HTERT RPE-1 (cell line): ENCODE data around the gene AIG1.

Experiments
- in situ Hi-C: fragments of 300-500 bp; cut with MboI; formaldehyde crosslinking; loops from 4 replicates; pipeline ENCODE4 v1.14.3; 2020; ENCODE audit warnings: low sequenced_read_pairs

The AIG1 gene

GRCh38 chr6:143192766-143193165, 132.1 kb downstream of the AIG1 start:
- in situ Hi-C loops: no loop called here

GRCh38 chr6:143193571-143194094, 132.9 kb downstream of the AIG1 start:
- in situ Hi-C loops: no loop called here

- in situ Hi-C loops: no loop called here
Observed at GRCh38 chr6:143194095-143194589, 133.5 kb downstream of the AIG1 start.

- in situ Hi-C loops: no loop called here
Observed at GRCh38 chr6:143195349-143195845, 134.7 kb downstream of the AIG1 start.

- in situ Hi-C loops: no loop called here
Observed at GRCh38 chr6:143196525-143197225, 136.0 kb downstream of the AIG1 start.

GRCh38 chr6:143197377-143197776, 136.7 kb downstream of the AIG1 start:
- in situ Hi-C loops: no loop called here

GRCh38 chr6:143198312-143198711, 137.6 kb downstream of the AIG1 start:
- in situ Hi-C loops: no loop called here

GRCh38 chr6:143199291-143199690, 138.6 kb downstream of the AIG1 start:
- in situ Hi-C loops: no loop called here

GRCh38 chr6:143200167-143200770, 139.6 kb downstream of the AIG1 start:
- in situ Hi-C loops: no loop called here

- in situ Hi-C loops: no loop called here
Observed at GRCh38 chr6:143204045-143204444, 143.4 kb downstream of the AIG1 start.

GRCh38 chr6:143205131-143205535, 144.4 kb downstream of the AIG1 start:
- in situ Hi-C loops: no loop called here

- in situ Hi-C loops: no loop called here
Observed at GRCh38 chr6:143205585-143205984, 144.9 kb downstream of the AIG1 start.

GRCh38 chr6:143205991-143206390, 145.3 kb downstream of the AIG1 start:
- in situ Hi-C loops: no loop called here

- in situ Hi-C loops: no loop called here
Observed at GRCh38 chr6:143206550-143206949, 145.9 kb downstream of the AIG1 start.

GRCh38 chr6:143210420-143210819, 149.7 kb downstream of the AIG1 start:
- in situ Hi-C loops: no loop called here

- in situ Hi-C loops: no loop called here
Observed at GRCh38 chr6:143213859-143214376, 153.2 kb downstream of the AIG1 start.

GRCh38 chr6:143215363-143215762, 154.7 kb downstream of the AIG1 start:
- in situ Hi-C loops: no loop called here

GRCh38 chr6:143215771-143216170, 155.1 kb downstream of the AIG1 start:
- in situ Hi-C loops: no loop called here

GRCh38 chr6:143218233-143218632, 157.5 kb downstream of the AIG1 start:
- in situ Hi-C loops: no loop called here

GRCh38 chr6:143221698-143222097, 161.0 kb downstream of the AIG1 start:
- in situ Hi-C loops: no loop called here

- in situ Hi-C loops: no loop called here
Observed at GRCh38 chr6:143222310-143222709, 161.6 kb downstream of the AIG1 start.

GRCh38 chr6:143222801-143223231, 162.1 kb downstream of the AIG1 start:
- in situ Hi-C loops: no loop called here
